Suppressor macrophage (primary cell): ENCODE results near the gene MAGEB18.

Source experiments
- DNase-seq, 4 experiments: peaks; one replicate each; pipeline ENCODE4 v3.0.0-alpha.2; 2020 to 2022
- total RNA-seq, 17 experiments: gene quantifications; one replicate each; lab custom pipeline; 2026; ENCODE audit warnings: mixed read lengths in 6 of 17, inconsistent platforms in 3 of 17; lab: John Stamatoyannopoulos, UW

Gene MAGEB18
- total RNA-seq: 0 to 0.55 (median 0) reads per million in 17 experiments

DNA sequence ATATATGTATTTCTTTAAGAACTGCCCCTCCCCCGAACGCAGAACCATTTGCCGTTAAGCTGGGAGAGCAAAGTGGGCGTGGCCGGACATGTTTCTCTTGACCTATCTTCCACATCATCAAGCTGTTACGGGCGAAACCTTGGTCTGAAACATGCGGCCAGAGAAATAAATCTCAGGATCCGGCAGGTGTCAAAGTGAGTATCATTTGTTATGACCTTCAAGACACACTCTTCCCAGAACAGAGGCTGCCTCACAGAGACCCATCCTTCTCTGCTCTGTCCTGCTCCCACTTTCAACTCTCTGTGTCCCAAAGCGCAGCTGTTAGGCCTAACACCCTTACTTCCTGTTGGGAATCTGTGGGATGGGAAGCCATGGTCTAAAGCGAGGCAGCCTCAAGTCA is at the start of gene MAGEB18:
TSS of gene MAGEB18 (plus strand) at position 70 of the 400 bp plus-strand sequence. CDS start 643 bp downstream, outside the sequence.
- DNase-seq: no peak

DNA sequence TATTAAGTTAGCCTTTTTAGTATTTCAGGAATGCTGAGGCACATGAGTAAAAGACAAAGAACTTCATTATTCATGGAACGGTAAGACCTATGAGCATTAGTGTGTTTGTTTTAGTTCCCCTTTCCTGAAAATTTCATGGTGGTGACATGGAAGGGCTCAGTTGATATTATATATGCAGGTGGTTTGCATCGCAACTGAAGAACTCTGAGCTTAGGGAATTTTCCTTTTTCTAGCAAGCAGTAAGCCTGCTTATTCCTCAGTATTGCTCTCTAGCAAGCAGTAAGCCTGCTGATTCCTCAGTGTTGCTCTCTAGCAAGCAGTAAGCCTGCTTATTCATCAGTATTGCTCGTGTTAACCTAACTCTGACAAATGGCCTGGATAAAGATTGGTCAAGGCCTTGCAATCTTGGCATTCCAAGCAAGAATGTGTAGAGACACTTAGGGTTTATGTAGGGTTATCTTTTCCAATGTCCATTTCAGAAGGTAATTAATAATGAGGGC is 37.7 kb upstream of the MAGEB18 start:
- no peak for DNase-seq

DNA sequence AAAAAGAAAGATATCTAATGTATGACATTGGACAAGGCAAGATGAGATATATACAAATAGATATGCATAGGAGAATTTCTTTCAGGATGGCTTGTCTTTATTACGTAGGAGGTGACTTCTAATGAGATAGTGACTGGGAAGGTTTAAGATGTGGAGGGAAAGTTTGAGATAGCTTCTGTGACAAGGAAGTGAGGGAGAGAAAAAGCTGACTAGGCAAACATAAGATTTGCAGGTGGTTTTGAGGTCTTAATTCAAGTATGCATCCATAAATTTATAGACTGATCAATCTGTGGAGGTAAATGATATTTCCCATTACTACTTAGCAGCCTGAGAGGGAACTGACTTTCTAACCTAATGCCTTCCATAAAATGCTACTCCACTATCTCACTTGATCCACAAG is 29.0 kb upstream of the MAGEB18 start:
- no peak for DNase-seq

DNA sequence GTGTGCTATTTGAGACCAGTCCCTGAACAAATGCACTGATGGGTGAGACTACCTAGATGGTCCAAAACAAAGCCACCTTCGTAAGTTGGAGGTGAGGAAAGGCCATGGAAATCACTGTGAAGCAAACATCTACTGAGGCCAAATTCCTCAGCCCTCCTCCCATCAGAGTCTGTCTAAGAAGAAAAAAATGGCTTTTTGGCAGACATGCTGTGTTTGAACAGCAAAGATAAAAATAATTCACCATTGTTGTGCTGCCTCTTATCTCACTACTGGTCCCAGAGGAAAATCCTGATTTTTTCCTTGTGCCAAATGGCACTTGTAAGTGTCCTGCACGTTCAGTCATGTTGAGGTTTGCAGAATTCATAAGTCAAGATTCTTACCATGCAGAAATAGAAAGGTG is 7.9 kb downstream of the MAGEB18 start:
- no peak for DNase-seq

DNA sequence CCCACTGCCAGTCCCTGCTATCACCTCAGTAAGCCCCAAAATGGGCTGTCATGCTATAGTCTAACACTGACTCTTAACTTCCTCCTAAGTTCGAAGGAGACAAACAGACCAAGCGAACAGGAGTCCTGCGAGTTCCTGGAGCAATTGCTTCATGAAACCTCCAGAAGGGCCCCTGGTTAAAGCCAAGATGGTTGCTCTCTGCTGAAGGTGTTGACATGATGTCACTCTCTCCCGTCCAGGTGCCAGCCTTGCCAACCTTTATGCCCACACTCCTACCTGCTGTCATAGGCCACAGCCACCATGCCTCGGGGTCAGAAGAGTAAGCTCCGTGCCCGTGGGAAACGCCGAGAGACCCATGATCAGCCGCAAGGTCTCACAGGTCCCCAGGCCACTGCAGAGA is 22.2 kb downstream of the MAGEB18 start, which contains the start of gene MAGEB6B:
TSS of gene MAGEB6B (plus strand) at position 301 of the 400 bp plus-strand sequence. CDS start at position 301, 0 bp downstream.
- DNase-seq: no peak
